NT2/D1 (cell line): Measurements from ENCODE around the gene GARIN5A.
"Not testable (repeated sequence)": the region's sequence is repeated elsewhere in the genome, so short reads cannot be mapped to it uniquely, and the experiment has no call there.

Experiments
- DNase-seq: peaks from one replicate; pipeline ENCODE4 v3.0.0-alpha.2; 2011; ENCODE audit warnings: low read depth, low spot score
- H3K27me3 ChIP-seq: 2 replicates; pipeline ENCODE4 v1.6.0; 2011; ENCODE audit warnings: mild to moderate bottlenecking; ENCODE audit not compliant: insufficient read length, insufficient read depth
- H3K36me3 ChIP-seq: 2 replicates; pipeline ENCODE4 v1.6.1; 2011; ENCODE audit warnings: mild to moderate bottlenecking, low read length, mixed read lengths; ENCODE audit not compliant: insufficient read depth, insufficient read length
- H3K4me1 ChIP-seq: 2 replicates; pipeline ENCODE4 v1.5.1; 2011; ENCODE audit not compliant: insufficient read depth, insufficient read length
- H3K4me3 ChIP-seq: 2 replicates; pipeline ENCODE4 v1.5.1; 2011; ENCODE audit warnings: low read depth; ENCODE audit not compliant: insufficient read length
- H3K9ac ChIP-seq: 2 replicates; pipeline ENCODE4 v1.6.0; 2011; ENCODE audit warnings: low read depth; ENCODE audit not compliant: insufficient read length
- H3K9me3 ChIP-seq: 2 replicates; pipeline ENCODE4 v1.5.1; 2011; ENCODE audit warnings: mild to moderate bottlenecking, low read length; ENCODE audit not compliant: insufficient read depth
- SUZ12 ChIP-seq: IDR thresholded peaks from 2 replicates; pipeline ENCODE4 v1.6.1; 2011; ENCODE audit not compliant: insufficient read length, insufficient read depth; ENCODE audit errors: extremely low read depth
- YY1 ChIP-seq: IDR thresholded peaks from 2 replicates; pipeline ENCODE4 v1.6.1; 2011; ENCODE audit not compliant: insufficient read length, insufficient read depth
- ZNF274 ChIP-seq: IDR thresholded peaks from 2 replicates; pipeline ENCODE4 v1.6.1; 2011; ENCODE audit warnings: mild to moderate bottlenecking, low read depth, low read length

Gene GARIN5A

GRCh38 chr19:50450369-50451222 is 26.1 kb downstream of the GARIN5A start:
- DNase-seq: no peak
- Histone ChIP-seq H3K4me1 (no peaks in the 10 kb centered on the region), H3K27me3 (no peaks in the 10 kb centered on the region), H3K9ac (no peak overlapping the region), H3K36me3 (no peaks in the 10 kb centered on the region), H3K4me3 (no peak overlapping the region), H3K9me3 (no peaks in the 10 kb centered on the region)
- TF ChIP-seq ZNF274 (no peak), YY1 (no peak), SUZ12 (no peak)

- H3K36me3 ChIP-seq: no peaks in the 10 kb centered on the region
- no peaks in the 10 kb centered on the region for H3K4me1 ChIP-seq
- H3K9me3 ChIP-seq: no peaks in the 10 kb centered on the region
- no peak for DNase-seq
- TF ChIP-seq YY1 (no peak), SUZ12 (no peak), ZNF274 (no peak)
- H3K9ac ChIP-seq: no peak overlapping the region
- no peaks in the 10 kb centered on the region for H3K27me3 ChIP-seq
- H3K4me3 ChIP-seq: no peak overlapping the region
Observed at GRCh38 chr19:50449236-50449899, 27.3 kb downstream of the GARIN5A start.

GRCh38 chr19:50447750-50448149 is 28.9 kb downstream of the GARIN5A start:
- no peaks in the 10 kb centered on the region for H3K4me1 ChIP-seq
- H3K36me3 ChIP-seq: no peaks in the 10 kb centered on the region
- no peak for TF ChIP-seq ZNF274
- no peak overlapping the region for H3K9ac ChIP-seq
- H3K4me3 ChIP-seq: no peak overlapping the region
- H3K27me3 ChIP-seq: no peaks in the 10 kb centered on the region
- no peaks in the 10 kb centered on the region for H3K9me3 ChIP-seq
- no peak for DNase-seq

- H3K27me3 ChIP-seq: no peaks in the 10 kb centered on the region
- H3K36me3 ChIP-seq: no peaks in the 10 kb centered on the region
- DNase-seq: no peak
- H3K4me1 ChIP-seq: no peaks in the 10 kb centered on the region
- no peak overlapping the region for H3K4me3 ChIP-seq
- no peaks in the 10 kb centered on the region for H3K9me3 ChIP-seq
- no peak overlapping the region for H3K9ac ChIP-seq
- TF ChIP-seq SUZ12: no peak
- no peak for TF ChIP-seq YY1
- no peak for TF ChIP-seq ZNF274
Observed at GRCh38 chr19:50447053-50447452, 29.6 kb downstream of the GARIN5A start.

- H3K4me3 ChIP-seq: no peak overlapping the region
- H3K9me3 ChIP-seq: no peaks in the 10 kb centered on the region
- no peak for DNase-seq
- no peak overlapping the region for H3K9ac ChIP-seq
- H3K27me3 ChIP-seq: no peaks in the 10 kb centered on the region
- no peaks in the 10 kb centered on the region for H3K36me3 ChIP-seq
- no peak for TF ChIP-seq YY1
- TF ChIP-seq ZNF274: no peak
- TF ChIP-seq SUZ12: no peak
- H3K4me1 ChIP-seq: no peaks in the 10 kb centered on the region
Observed at GRCh38 chr19:50444059-50444458, 32.6 kb downstream of the GARIN5A start.

GRCh38 chr19:50439130-50439529 is 37.5 kb downstream of the GARIN5A start:
- not testable (repeated sequence) for H3K27me3 ChIP-seq, H3K36me3 ChIP-seq, H3K4me1 ChIP-seq, H3K4me3 ChIP-seq, DNase-seq, H3K9ac ChIP-seq, H3K9me3 ChIP-seq

GRCh38 chr19:50437862-50438449 is 38.7 kb downstream of the GARIN5A start:
- no peak for TF ChIP-seq SUZ12
- TF ChIP-seq YY1: no peak
- TF ChIP-seq ZNF274: no peak

More at GRCh38 chr19:50437862-50438449, 38.7 kb downstream of the GARIN5A start:
- H3K4me1 ChIP-seq: peaks cover 7% of the 10 kb centered on the region
- no peaks in the 10 kb centered on the region for H3K36me3 ChIP-seq
- no peak for DNase-seq
- H3K9ac ChIP-seq: no peak overlapping the region
- H3K27me3 ChIP-seq: no peaks in the 10 kb centered on the region
- H3K9me3 ChIP-seq: no peaks in the 10 kb centered on the region
- no peak overlapping the region for H3K4me3 ChIP-seq
